ENCODE measurements around the gene TAF7. TPM values are rescaled to one million over a fixed set of nuclear protein-coding genes. Genes with fewer than 3 reads are reported as not detected.

The TAF7 gene
- total RNA-seq, 1 experiment from 2014 or later, result 81.3 TPM

GRCh38 chr5:141356133-141356532 lies 35.5 kb upstream of the TAF7 start:
- DNase-seq (ENCODE audit: unreplicated experiment), result no peak
- POLR2A ChIA-PET, result interaction anchor here (1.6 kb wide), 1 partner anchor 36 kb away, joined by 5 read pairs; the partner anchor contains the start of gene TAF7
- CTCF ChIA-PET, result interaction anchor here (0.6 to 2.0 kb wide), 5 partner anchors 9 to 203 kb away, joined by 3 to 8 read pairs (median 3); partner anchors contain the start of gene PCDHGA3
- Mint-ChIP-seq H3K27ac (ENCODE audit: low read depth, unreplicated experiment) (no peak overlapping the region), H3K9me3 (ENCODE audit: unreplicated experiment) (peaks cover 40% of the 10 kb centered on the region), H3K4me1 (ENCODE audit: insufficient read depth, unreplicated experiment) (no peaks in the 10 kb centered on the region), H3K36me3 (ENCODE audit: insufficient read depth, unreplicated experiment) (no peaks in the 10 kb centered on the region), H3K4me3 (ENCODE audit: unreplicated experiment) (no peak overlapping the region), H3K27me3 (ENCODE audit: insufficient read depth, unreplicated experiment) (no peaks in the 10 kb centered on the region)
- no peak for TF ChIP-seq CTCF (IDR thresholded peaks at IDR 0.05; ENCODE audit: unreplicated experiment)
- BruUV-seq (replicated peaks), result no TSS peak
- intact Hi-C loops (cut with micrococcal nuclease), result no loop called here

GRCh38 chr5:141355641-141356040 lies 35.1 kb upstream of the TAF7 start:
- no peaks in the 10 kb centered on the region for H3K27me3 Mint-ChIP-seq (ENCODE audit: insufficient read depth, unreplicated experiment)
- no peak for DNase-seq (ENCODE audit: unreplicated experiment)
- H3K4me3 Mint-ChIP-seq (ENCODE audit: unreplicated experiment), result no peak overlapping the region
- no peaks in the 10 kb centered on the region for H3K36me3 Mint-ChIP-seq (ENCODE audit: insufficient read depth, unreplicated experiment)
- ChIA-PET POLR2A (interaction anchor here (0.9 to 1.6 kb wide), 2 partner anchors 9 to 35 kb away, joined by 3 to 5 read pairs; partner anchors contain the start of gene TAF7), CTCF (interaction anchor here (0.6 to 2.0 kb wide), 7 partner anchors 9 to 203 kb away, joined by 3 to 8 read pairs (median 3); partner anchors contain the start of genes PCDHGA3 and PCDHGB3)
- no peak overlapping the region for H3K27ac Mint-ChIP-seq (ENCODE audit: low read depth, unreplicated experiment)
- no TSS peak for BruUV-seq (replicated peaks)
- H3K4me1 Mint-ChIP-seq (ENCODE audit: insufficient read depth, unreplicated experiment), result no peaks in the 10 kb centered on the region
- TF ChIP-seq CTCF (IDR thresholded peaks at IDR 0.05; ENCODE audit: unreplicated experiment), result no peak
- H3K9me3 Mint-ChIP-seq (ENCODE audit: unreplicated experiment), result peaks cover 35% of the 10 kb centered on the region
- intact Hi-C loops (cut with micrococcal nuclease), result no loop called here

- ChIA-PET CTCF (interaction anchor here (0.7 to 2.0 kb wide), 5 partner anchors 11 to 204 kb away, joined by 3 to 8 read pairs (median 3); partner anchors contain the start of genes PCDHGA3 and PCDHGB3), POLR2A (interaction anchor here (0.9 to 1.6 kb wide), 2 partner anchors 8 to 35 kb away, joined by 3 to 5 read pairs; partner anchors contain the start of gene TAF7)
- no peaks in the 10 kb centered on the region for H3K36me3 Mint-ChIP-seq (ENCODE audit: insufficient read depth, unreplicated experiment)
- peaks cover 38% of the 10 kb centered on the region for H3K9me3 Mint-ChIP-seq (ENCODE audit: unreplicated experiment)
- BruUV-seq (replicated peaks), result no TSS peak
- no peaks in the 10 kb centered on the region for H3K27me3 Mint-ChIP-seq (ENCODE audit: insufficient read depth, unreplicated experiment)
- DNase-seq (ENCODE audit: unreplicated experiment), result peak; percentile 9
- TF ChIP-seq CTCF (IDR thresholded peaks at IDR 0.05; ENCODE audit: unreplicated experiment), result no peak
- H3K27ac Mint-ChIP-seq (ENCODE audit: low read depth, unreplicated experiment), result no peak within 1 kb of the TSS
- intact Hi-C loops (cut with micrococcal nuclease), result no loop called here
- H3K4me3 Mint-ChIP-seq (ENCODE audit: unreplicated experiment), result no peak within 1 kb of the TSS
- H3K4me1 Mint-ChIP-seq (ENCODE audit: insufficient read depth, unreplicated experiment), result no peaks in the 10 kb centered on the region
Observed at GRCh38 chr5:141354900-141355469, 34.4 kb upstream of the TAF7 start, which contains the start of gene PCDHGA4. Gene PCDHGA4 (plus strand): TSS chr5:141355021. CDS start chr5:141355108, 87 bp downstream.

GRCh38 chr5:141351591-141351990 lies 31.0 kb upstream of the TAF7 start:
- POLR2A ChIA-PET, result no interaction called here
- Mint-ChIP-seq H3K4me3 (ENCODE audit: unreplicated experiment) (no peak overlapping the region), H3K27me3 (ENCODE audit: insufficient read depth, unreplicated experiment) (no peaks in the 10 kb centered on the region), H3K27ac (ENCODE audit: low read depth, unreplicated experiment) (no peak overlapping the region), H3K4me1 (ENCODE audit: insufficient read depth, unreplicated experiment) (no peaks in the 10 kb centered on the region), H3K9me3 (ENCODE audit: unreplicated experiment) (peaks cover 42% of the 10 kb centered on the region), H3K36me3 (ENCODE audit: insufficient read depth, unreplicated experiment) (no peaks in the 10 kb centered on the region)
- DNase-seq (ENCODE audit: unreplicated experiment), result no peak
- TF ChIP-seq CTCF (IDR thresholded peaks at IDR 0.05; ENCODE audit: unreplicated experiment), result no peak
- no TSS peak for BruUV-seq (replicated peaks)
- intact Hi-C loops (cut with micrococcal nuclease), result no loop called here
- CTCF ChIA-PET, result interaction anchor here (0.6 kb wide), 1 partner anchor 21 kb away, joined by 5 read pairs; the partner anchor contains the start of gene PCDHGA1
